K562 (cell line): ENCODE measurements around the gene IPP. TPM values are rescaled to one million over a fixed set of nuclear protein-coding genes. Genes with fewer than 3 reads are reported as not detected.
A peak's percentile ranks its signal among the peaks of the same experiment; 100 is the strongest.
"Not testable (repeated sequence)": the region's sequence is repeated elsewhere in the genome, so short reads cannot be mapped to it uniquely, and the experiment has no call there.

ENCODE experiments used
- ATAC-seq: fragments of 200-7000 bp; cut with Tn5 transposase; 3 replicates; pipeline ENCODE4 v1.9.1; 2020; ENCODE audit warnings: moderate library complexity
- BruUV-seq: library from RNA; stranded (reverse); fragments of 400-500 nt; replicated peaks from 2 replicates; lab custom pipeline; 2021; lab: Mats Ljungman, UMichigan
- CTCF ChIA-PET: fragments of 300-600 bp; formaldehyde crosslinking; extraction: SDS; loops from one replicate; lab custom pipeline; 2021; ENCODE audit warnings: low intra/inter-chr PET ratio; lab: Yijun Ruan, JAX
- POLR2A ChIA-PET: fragments of 300-600, 350-650 bp; sonication (Branson Sonifier 250); formaldehyde crosslinking; extraction: SDS; loops from one replicate; lab custom pipeline; 2021; ENCODE audit warnings: antibody characterized with exemption, inconsistent platforms; lab: Yijun Ruan, JAX
- DNase-seq, 4 experiments: peaks; one replicate each; pipeline versions ENCODE4 v3.0.0 to v3.0.0-alpha.2; 2011 to 2018; ENCODE audit warnings: low spot score in 3 of 4, mixed read lengths in 3 of 4; ENCODE audit errors: extremely low read depth in 1 of 4
- FAIRE-seq: peaks from 2 replicates; lab custom pipeline; 2011; peaks lifted over from hg19 to GRCh38; lab: Jason Lieb, UNC
- H2AFZ ChIP-seq: 2 replicates; pipeline ENCODE4 v1.6.0; 2011; ENCODE audit warnings: low read depth, low read length, control low read depth, inconsistent platforms
- H3K27ac ChIP-seq: fragments of 200-600 bp; 3 replicates; pipeline ENCODE4 v1.8.0; 2011; ENCODE audit warnings: low read depth, mild to moderate bottlenecking, control low read depth, inconsistent platforms, low read length, moderate library complexity, mixed read lengths; ENCODE audit errors: extremely low read depth
- H3K27me3 ChIP-seq, 2 experiments: fragments of 300-600 bp in 1 of 2; 2 replicates in 1 of 2; 3 replicates in 1 of 2; pipeline versions ENCODE4 v1.6.0 to v1.8.0; 2011; ENCODE audit warnings: inconsistent platforms in 2 of 2, low read length in 2 of 2, mild to moderate bottlenecking in 1 of 2, mixed read lengths in 1 of 2, moderate library complexity in 1 of 2; ENCODE audit not compliant: control insufficient read depth in 2 of 2, insufficient read depth in 2 of 2
- H3K36me3 ChIP-seq: fragments of 300-600 bp; 3 replicates; pipeline ENCODE4 v1.8.0; 2011; ENCODE audit warnings: mild to moderate bottlenecking, low read length, inconsistent platforms; ENCODE audit not compliant: control insufficient read depth, insufficient read depth
- H3K4me1 ChIP-seq, 2 experiments: fragments of 200-600 bp in 1 of 2; replicated peaks in 1 of 2; 2 replicates in 1 of 2; 3 replicates in 1 of 2; pipeline versions ENCODE4 v1.5.1 to v1.8.0; 2011; ENCODE audit warnings: inconsistent platforms in 2 of 2, low read length in 2 of 2, mild to moderate bottlenecking in 1 of 2, mixed read lengths in 1 of 2, moderate library complexity in 1 of 2; ENCODE audit not compliant: control insufficient read depth in 2 of 2, insufficient read depth in 2 of 2
- H3K4me2 ChIP-seq: 2 replicates; pipeline ENCODE4 v1.6.1; 2011; ENCODE audit warnings: low read length, control low read depth, inconsistent platforms, mixed read lengths; ENCODE audit not compliant: insufficient read depth
- H3K4me3 ChIP-seq: fragments of 200-600 bp; sonication (generic), shearing (Covaris generic); 2 replicates; pipeline ENCODE4 v1.5.1; 2016; ENCODE audit warnings: control low read depth, inconsistent platforms
- H3K79me2 ChIP-seq: fragments of 200-600 bp; 3 replicates; pipeline ENCODE4 v1.8.0; 2011; ENCODE audit warnings: low read length, inconsistent platforms; ENCODE audit not compliant: control insufficient read depth, insufficient read depth
- H3K9ac ChIP-seq, 2 experiments: 2 replicates each; pipeline versions ENCODE4 v1.6.0 to v1.6.1; 2011; ENCODE audit warnings: low read depth in 2 of 2, low read length in 2 of 2, control low read depth in 1 of 2, inconsistent platforms in 1 of 2, mild to moderate bottlenecking in 1 of 2, mixed read lengths in 1 of 2; ENCODE audit not compliant: insufficient read depth in 1 of 2
- H3K9me1 ChIP-seq: one replicate; pipeline ENCODE4 v1.6.0; 2011; ENCODE audit warnings: inconsistent platforms, mild to moderate bottlenecking, low read length, moderate library complexity; ENCODE audit not compliant: control insufficient read depth, insufficient read depth
- H3K9me3 ChIP-seq: replicated peaks from 2 replicates; pipeline ENCODE4 v1.5.1; 2011; ENCODE audit warnings: low read depth, low read length, inconsistent platforms; ENCODE audit not compliant: control insufficient read depth, insufficient read depth
- H4K20me1 ChIP-seq: replicated peaks from 2 replicates; pipeline ENCODE4 v1.6.1; 2011; ENCODE audit warnings: low read length, inconsistent platforms, mixed read lengths; ENCODE audit not compliant: control insufficient read depth, insufficient read depth
- ARID3B ChIP-seq: fragments of 250-450 bp; sonication (Bioruptor Pico); IDR thresholded peaks from 2 replicates; pipeline ENCODE4 v1.4.0; 2020; ENCODE audit warnings: borderline replicate concordance
- CCAR2 ChIP-seq: fragments of 200-400 bp; formaldehyde crosslinking; IDR thresholded peaks from 2 replicates; pipeline ENCODE4 v1.6.1; 2017; ENCODE audit warnings: mild to moderate bottlenecking, low read depth, low read length
- GTF2B ChIP-seq: IDR thresholded peaks from 2 replicates; pipeline ENCODE4 v1.6.1; 2011; ENCODE audit not compliant: insufficient read length; ENCODE audit errors: extremely low read depth
- LCOR ChIP-seq: sonication (generic); formaldehyde crosslinking; IDR thresholded peaks from 2 replicates; pipeline ENCODE4 v1.8.0; 2022; ENCODE audit warnings: mild to moderate bottlenecking, missing genetic modification reagents
- NCOA1 ChIP-seq: fragments of 450-650 bp; IDR thresholded peaks from 2 replicates; pipeline ENCODE4 v1.6.1; 2016; ENCODE audit warnings: low read depth
- NR2C2 ChIP-seq, 2 experiments: fragments of 200-800 bp in 1 of 2; sonication (Bioruptor generic) in 1 of 2; sonication (generic) in 1 of 2; formaldehyde crosslinking in 1 of 2; IDR thresholded peaks; 2 replicates each; pipeline versions ENCODE4 v1.6.1 to v1.8.0; 2016 to 2022; ENCODE audit warnings: mild to moderate bottlenecking in 1 of 2, missing compliant biosample characterization in 1 of 2, missing genetic modification characterization in 1 of 2, missing genetic modification reagents in 1 of 2
- POLR2AphosphoS2 ChIP-seq: IDR thresholded peaks from 2 replicates; pipeline ENCODE4 v1.6.1; 2012; ENCODE audit warnings: low read length, improper control_type of control experiment
- ZNF518B ChIP-seq: fragments of 250-450 bp; sonication (Bioruptor Pico); IDR thresholded peaks from 2 replicates; pipeline ENCODE4 v1.5.0; 2021; ENCODE audit warnings: mild to moderate bottlenecking, moderate library complexity
- WGBS: fragments of 100-300 bp; shearing (Covaris generic); methylation state at CpG from one replicate; pipeline ENCODE4 v1.1.6; 2016; ENCODE audit warnings: low coverage, mixed read lengths; ENCODE audit not compliant: insufficient coverage; ENCODE audit errors: missing lambda C conversion rate; 5-methylcytosine and 5-hydroxymethylcytosine counted together
- in situ Hi-C: fragments of 300-500 bp; cut with MboI; formaldehyde crosslinking; loops from 4 replicates; pipeline ENCODE4 v1.15.0; 2018; ENCODE audit warnings: inconsistent platforms, mixed read lengths
- intact Hi-C: fragments of 100-400 bp; cut with micrococcal nuclease; formaldehyde crosslinking; loops from 2 replicates; pipeline ENCODE4 v1.14.2; 2022
- polyA plus RNA-seq, 8 experiments: library from polyadenylated mRNA; depleted of rRNA in 4 of 8; stranded (reverse) in 5 of 8; unstranded in 3 of 8; fragments of >200 nt; fragmentation: Nextera tagmentation in 2 of 8; fragmentation: Illumina TruSeq in 1 of 8; extraction: Ambion mirVana in 2 of 8; extraction: Trizol in 1 of 8; gene quantifications; 2 replicates each; pipeline versions ENCODE4 v1.2.1 to v1.2.3, GENCODE V29; 2011 to 2014; ENCODE audit warnings: inconsistent platforms in 1 of 8, missing spikeins in 1 of 8
- total RNA-seq, 7 experiments: library from RNA; depleted of rRNA in 6 of 7; stranded (reverse); fragments of >200 nt in 6 of 7; fragmentation: Illumina TruSeq in 2 of 7; extraction: Trizol in 2 of 7; gene quantifications; 2 replicates each; pipeline versions ENCODE4 v1.2.1 to v1.2.3, GENCODE V29; 2011 to 2021; ENCODE audit warnings: low replicate concordance in 1 of 7

IPP gene
- total and polyA plus RNA-seq, 9 of the 15 experiments (the other 6 are each of a cell fraction or from before 2014, with no cell fraction given): 6.9 to 15.1 (median 9.7) TPM

- TF ChIP-seq ZNF518B: no peak
- TF ChIP-seq GTF2B: no peak
- TF ChIP-seq CCAR2: no peak
- TF ChIP-seq ARID3B (CRISPR knock-in tag): no peak
- no peak for TF ChIP-seq NCOA1
- TF ChIP-seq LCOR (CRISPR knock-in tag): no peak
- peak; percentile 90; the same call in 1 of the 2 replicates for TF ChIP-seq POLR2AphosphoS2
- no peak for TF ChIP-seq NR2C2 (CRISPR knock-in tag; IDR thresholded peaks at IDR 0.05)
- TF ChIP-seq NR2C2 (tag; IDR thresholded peaks at IDR 0.05): no peak
Observed at GRCh38 chr1:45694823-45695222, 55.6 kb downstream of the IPP start (continued).

GRCh38 chr1:45693811-45694210 is 56.6 kb downstream of the IPP start:
- 92% methylated on average over 8 of the region's 8 CpGs for whole genome bisulfite sequencing
- intact Hi-C loops, FAIRE-seq, H3K27me3 ChIP-seq, H3K9me1 ChIP-seq, in situ Hi-C loops, H3K4me2 ChIP-seq, H3K27ac ChIP-seq, H2AFZ ChIP-seq, H3K9me3 ChIP-seq, ATAC-seq, H3K9ac ChIP-seq, BruUV-seq, CTCF ChIA-PET, H3K4me1 ChIP-seq, H4K20me1 ChIP-seq, DNase-seq, H3K4me3 ChIP-seq: not testable (repeated sequence)
- H3K36me3 ChIP-seq: peaks cover 60% of the 10 kb centered on the region
- peaks cover 34% of the 10 kb centered on the region for H3K79me2 ChIP-seq
- POLR2A ChIA-PET: interaction anchor here (0.8 to 1.1 kb wide), 2 partner anchors 20 to 83 kb away, joined by 3 read pairs; no protein-coding TSS in a partner anchor
